GM21723 (cell line): ENCODE results near the gene KCNB1.
"Not testable (repeated sequence)": the region's sequence is repeated elsewhere in the genome, so short reads cannot be mapped to it uniquely, and the experiment has no call there.

Experiments
- ATAC-seq: cut with Tn5 transposase; IDR thresholded peaks from one replicate; pipeline ENCODE4 v1.9.1; 2021; ENCODE audit warnings: mild to moderate bottlenecking, moderate library complexity; ENCODE audit not compliant: unreplicated experiment

KCNB1 gene

DNA sequence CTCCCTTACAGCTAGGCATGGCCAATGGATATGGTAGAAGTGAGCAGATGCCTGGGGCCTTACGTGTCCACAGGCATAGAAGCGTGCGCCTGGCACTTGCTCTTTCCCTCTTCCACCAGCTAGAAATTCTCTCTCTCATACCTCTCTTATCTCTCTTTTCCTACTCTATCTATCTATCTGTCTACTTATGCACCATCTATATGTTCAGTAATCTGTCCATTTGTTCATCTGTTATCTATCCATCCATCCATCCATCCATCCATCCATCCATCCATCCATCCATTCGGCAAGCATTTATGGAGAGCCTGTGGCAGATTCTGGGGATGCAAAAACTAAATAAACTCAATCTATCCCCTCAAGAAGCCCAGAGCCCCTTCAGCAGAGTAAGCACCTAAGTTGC is 70.2 kb downstream of the KCNB1 start:
- ATAC-seq: no peak

GRCh38 chr20:49411221-49411925 is 71.1 kb downstream of the KCNB1 start:
- no peak for ATAC-seq

DNA sequence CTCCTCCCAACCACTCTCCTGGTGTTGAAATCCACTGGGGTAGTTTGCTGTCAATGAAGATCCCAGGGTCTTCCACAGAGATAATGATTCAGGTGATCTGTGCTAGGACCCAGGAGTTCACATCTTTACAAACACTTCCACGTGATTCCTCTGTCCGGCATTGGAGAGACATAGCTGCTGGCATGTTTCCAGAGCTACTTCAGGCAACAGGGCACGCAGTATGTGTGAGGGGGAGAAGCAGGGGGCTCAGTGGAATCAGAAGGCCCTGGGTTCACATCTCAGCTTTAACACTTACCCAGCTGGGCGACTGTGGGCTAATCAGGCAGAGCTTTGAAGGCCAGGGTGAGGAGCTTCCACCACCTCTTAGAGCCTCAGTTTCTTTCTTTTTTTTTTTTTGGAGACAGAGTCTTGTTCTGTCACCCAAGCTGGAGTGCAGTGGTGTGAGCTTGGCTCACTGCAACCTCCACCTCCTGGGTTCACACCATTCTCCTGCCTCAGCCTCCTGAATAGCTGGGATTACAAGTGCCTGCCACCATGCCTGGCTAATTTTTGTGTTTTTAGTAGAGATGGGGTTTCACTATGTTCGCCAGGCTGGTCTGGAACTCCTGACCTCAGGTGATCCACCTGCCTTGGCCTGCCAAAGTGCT is 72.4 kb downstream of the KCNB1 start:
- not testable (repeated sequence) for ATAC-seq

GRCh38 chr20:49409302-49409974 is 73.0 kb downstream of the KCNB1 start:
- ATAC-seq: no peak

GRCh38 chr20:49408509-49409104 is 73.9 kb downstream of the KCNB1 start:
- ATAC-seq: no peak

DNA sequence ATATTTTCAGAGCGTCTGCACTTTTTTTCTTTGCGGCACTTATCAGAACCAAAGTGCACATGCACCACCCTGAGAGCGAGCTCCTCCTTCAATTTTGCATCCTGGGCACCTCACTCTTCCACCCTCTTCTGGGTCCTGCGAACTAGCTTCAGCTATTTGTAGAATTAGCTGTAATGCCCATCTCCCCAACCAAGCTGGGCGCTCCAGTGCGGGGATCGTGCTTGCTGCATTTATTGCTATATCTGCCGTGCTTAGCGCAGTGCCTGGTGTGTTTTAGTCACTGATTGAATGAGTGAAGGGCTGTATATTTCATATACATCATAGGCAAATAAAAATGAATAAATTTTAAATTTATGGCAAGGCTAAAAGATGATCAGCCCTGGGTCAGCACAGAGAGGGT is 75.8 kb downstream of the KCNB1 start:
- no peak for ATAC-seq

DNA sequence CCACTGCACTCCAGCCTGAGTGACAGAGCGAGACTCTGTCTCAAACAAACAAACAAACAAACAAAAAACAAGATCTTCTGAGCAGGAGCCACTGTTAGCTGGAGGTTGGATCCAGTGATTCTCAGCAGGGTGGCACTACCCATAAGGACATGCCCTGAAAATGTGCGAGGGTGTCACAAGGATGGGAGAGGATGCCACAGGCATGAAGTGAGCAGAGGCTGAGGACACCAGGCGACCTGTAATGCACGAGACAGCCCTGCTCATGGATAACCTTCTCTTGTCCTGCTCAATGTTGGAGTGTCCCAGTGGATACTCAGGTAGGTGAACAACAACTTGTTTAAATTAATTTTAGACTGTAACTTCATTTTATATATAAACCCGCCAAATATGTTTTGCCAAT is 76.8 kb downstream of the KCNB1 start:
- no peak for ATAC-seq

GRCh38 chr20:49405062-49405683 is 77.3 kb downstream of the KCNB1 start:
- no peak for ATAC-seq

GRCh38 chr20:49404461-49404860 is 78.0 kb downstream of the KCNB1 start:
- ATAC-seq: no peak

GRCh38 chr20:49403911-49404310 is 78.6 kb downstream of the KCNB1 start:
- ATAC-seq: no peak

GRCh38 chr20:49403012-49403411 is 79.5 kb downstream of the KCNB1 start:
- no peak for ATAC-seq

- no peak for ATAC-seq
Measured at GRCh38 chr20:49400904-49401303, 81.6 kb downstream of the KCNB1 start.

GRCh38 chr20:49400410-49400809 is 82.1 kb downstream of the KCNB1 start:
- ATAC-seq: no peak

DNA sequence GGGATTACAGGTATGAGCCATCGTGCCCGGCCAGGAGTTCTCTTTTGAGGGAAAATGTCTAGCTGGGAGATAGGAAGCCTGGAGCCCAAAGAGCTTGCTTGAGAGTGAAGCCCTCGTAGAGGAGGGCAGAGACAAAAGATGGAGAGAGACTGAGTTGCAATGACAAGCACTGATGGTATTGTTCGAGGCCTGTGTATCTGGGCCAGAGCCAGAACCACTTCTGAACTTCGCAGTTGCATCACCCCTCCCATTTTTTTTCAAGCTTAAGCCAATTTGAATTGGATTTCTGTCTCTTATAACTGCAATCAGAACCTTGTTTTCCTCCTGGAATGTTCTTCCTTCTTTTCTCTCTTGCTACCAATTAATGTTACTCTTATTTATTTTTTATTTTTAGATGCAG is 83.1 kb downstream of the KCNB1 start:
- ATAC-seq: no peak

GRCh38 chr20:49398401-49399144 is 83.9 kb downstream of the KCNB1 start:
- ATAC-seq: no peak

GRCh38 chr20:49397525-49397924 is 84.9 kb downstream of the KCNB1 start:
- no peak for ATAC-seq

DNA sequence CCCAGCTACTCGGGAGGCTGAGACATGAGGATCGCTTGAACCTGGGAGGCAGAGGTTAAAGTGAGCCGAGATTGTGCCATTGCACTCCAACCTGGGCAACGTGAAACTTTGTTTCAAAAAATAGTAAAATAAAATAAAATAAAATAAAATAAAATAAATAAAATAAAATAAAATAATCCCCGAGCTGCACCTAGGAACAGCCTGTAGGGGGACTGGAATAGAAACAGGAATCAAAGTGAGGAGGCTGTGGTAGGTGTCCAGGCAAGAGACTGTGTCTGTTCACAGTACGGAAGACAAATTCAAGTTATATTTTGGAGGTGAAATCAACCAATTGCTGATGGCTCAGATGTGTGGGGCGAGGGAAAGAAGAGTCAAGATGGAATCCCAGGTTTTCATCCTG is 86.2 kb downstream of the KCNB1 start:
- no peak for ATAC-seq

DNA sequence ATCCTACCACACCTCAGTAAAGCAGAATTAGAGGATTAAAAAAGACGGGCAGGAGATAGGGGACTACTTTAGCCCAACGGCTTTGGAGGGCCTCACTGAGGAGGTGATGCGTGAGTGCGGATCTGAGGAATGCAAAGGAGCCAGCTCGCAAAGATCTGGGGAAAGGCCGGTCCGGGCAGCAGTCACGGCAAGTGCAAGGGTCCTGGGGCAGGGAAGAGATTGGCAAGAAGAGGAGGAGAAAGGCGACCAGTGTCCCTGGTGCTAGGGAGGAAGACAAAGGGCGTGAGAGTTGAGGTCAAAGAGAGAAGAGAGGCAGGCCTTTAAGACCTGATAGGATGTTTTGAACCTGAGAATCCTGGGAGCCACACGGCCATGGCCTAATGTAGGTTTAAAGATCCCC is 86.8 kb downstream of the KCNB1 start:
- ATAC-seq: no peak

- ATAC-seq: no peak
Measured at GRCh38 chr20:49395183-49395582, 87.3 kb downstream of the KCNB1 start.

GRCh38 chr20:49394757-49395156 is 87.7 kb downstream of the KCNB1 start:
- no peak for ATAC-seq

DNA sequence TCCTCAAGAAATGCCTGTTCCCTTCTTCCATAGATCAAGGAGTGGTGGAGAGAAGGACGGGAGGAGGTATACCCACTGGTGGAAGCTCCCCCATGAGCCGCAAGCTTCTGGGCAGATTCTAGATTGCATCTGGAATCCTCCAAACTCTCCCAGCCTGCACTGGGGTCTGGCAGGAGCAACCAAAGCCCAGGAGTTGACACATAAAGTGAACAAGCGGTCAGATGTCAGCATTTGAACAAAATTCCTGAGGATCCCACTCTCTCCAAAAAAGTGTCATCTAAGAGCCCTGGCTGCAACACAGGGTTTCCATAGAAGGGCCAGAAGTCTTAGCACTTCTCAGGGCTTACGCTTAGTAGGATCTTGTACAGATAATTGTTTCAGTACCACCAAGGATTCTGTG is 88.2 kb downstream of the KCNB1 start:
- no peak for ATAC-seq
